HL-60/S4 treated with phorbol 12-myristate 13-acetate at 8.2 ng/mL for 4 days and 3 days (cell line): ENCODE results near the gene ICAM4.

Source experiments
- in situ Hi-C: fragments of 300-500 bp; cut with MboI; formaldehyde crosslinking; loops from 2 replicates; pipeline ENCODE4 v1.15.0; 2022; ENCODE audit warnings: low sequenced_read_pairs

The ICAM4 gene

GRCh38 chr19:10290357-10290875 lies 3.7 kb downstream of the ICAM4 start:
- in situ Hi-C loops = no loop called here

DNA sequence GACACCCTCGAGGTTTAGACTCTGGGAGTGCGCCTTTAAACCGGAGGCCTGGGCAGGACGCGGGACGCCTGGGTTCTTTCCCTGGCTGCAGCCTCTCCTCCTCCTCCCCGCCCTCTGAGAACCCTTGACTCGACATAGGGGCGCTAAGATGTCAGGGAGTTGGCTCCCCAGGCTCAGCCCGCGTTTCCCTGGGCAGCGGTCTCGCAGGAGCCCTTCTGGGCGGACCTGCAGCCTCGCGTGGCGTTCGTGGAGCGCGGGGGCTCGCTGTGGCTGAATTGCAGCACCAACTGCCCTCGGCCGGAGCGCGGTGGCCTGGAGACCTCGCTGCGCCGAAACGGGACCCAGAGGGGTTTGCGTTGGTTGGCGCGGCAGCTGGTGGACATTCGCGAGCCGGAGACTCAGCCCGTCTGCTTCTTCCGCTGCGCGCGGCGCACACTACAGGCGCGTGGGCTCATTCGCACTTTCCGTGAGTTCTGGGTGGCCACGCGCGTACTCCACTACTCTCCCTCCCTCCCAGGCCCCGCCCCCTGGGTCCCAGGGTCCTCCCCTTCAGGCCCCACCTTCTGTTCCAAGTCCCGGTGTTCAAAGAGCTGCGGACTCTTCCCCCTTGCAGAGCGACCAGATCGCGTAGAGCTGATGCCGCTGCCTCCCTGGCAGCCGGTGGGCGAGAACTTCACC lies 4.3 kb downstream of the ICAM4 start:
- in situ Hi-C loops = no loop called here

GRCh38 chr19:10291554-10292205 lies 4.9 kb downstream of the ICAM4 start:
- in situ Hi-C loops = no loop called here

DNA sequence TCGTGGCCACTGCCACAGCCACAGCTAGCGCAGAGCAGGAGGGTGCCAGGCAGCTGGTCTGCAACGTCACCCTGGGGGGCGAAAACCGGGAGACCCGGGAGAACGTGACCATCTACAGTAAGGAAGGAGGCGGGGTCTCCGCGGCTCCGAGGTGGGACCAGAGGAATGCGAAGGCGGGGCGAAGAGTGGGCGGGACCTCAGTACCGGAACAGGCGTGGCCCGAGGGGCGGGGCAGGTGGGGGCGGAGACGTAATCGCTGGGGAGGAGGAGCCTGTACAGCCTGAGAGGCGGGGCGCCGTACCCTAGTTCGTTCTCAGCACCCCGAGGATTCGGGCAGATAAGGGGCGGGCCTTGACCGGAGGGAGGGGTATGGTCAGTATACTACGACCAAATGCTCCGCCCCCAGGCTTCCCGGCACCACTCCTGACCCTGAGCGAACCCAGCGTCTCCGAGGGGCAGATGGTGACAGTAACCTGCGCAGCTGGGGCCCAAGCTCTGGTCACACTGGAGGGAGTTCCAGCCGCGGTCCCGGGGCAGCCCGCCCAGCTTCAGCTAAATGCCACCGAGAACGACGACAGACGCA lies 5.5 kb downstream of the ICAM4 start:
- in situ Hi-C loops = no loop called here

GRCh38 chr19:10292789-10293636 lies 6.3 kb downstream of the ICAM4 start:
- in situ Hi-C loops = no loop called here

DNA sequence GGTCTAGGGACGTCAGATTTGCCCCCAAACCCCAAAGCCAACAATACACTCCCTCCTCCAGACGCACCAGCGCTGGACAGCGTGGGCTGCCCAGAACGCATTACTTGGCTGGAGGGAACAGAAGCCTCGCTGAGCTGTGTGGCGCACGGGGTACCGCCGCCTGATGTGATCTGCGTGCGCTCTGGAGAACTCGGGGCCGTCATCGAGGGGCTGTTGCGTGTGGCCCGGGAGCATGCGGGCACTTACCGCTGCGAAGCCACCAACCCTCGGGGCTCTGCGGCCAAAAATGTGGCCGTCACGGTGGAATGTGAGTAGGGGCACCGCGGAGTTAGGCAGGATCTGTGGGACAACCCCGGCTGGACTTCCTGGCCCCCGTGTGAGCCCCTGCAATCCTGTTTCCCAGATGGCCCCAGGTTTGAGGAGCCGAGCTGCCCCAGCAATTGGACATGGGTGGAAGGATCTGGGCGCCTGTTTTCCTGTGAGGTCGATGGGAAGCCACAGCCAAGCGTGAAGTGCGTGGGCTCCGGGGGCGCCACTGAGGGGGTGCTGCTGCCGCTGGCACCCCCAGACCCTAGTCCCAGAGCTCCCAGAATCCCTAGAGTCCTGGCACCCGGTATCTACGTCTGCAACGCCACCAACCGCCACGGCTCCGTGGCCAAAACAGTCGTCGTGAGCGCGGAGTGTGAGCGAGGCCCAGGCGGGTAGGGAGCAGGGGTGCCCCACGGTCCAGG lies 7.0 kb downstream of the ICAM4 start:
- in situ Hi-C loops = no loop called here

GRCh38 chr19:10294368-10294697 lies 7.6 kb downstream of the ICAM4 start:
- in situ Hi-C loops = no loop called here

DNA sequence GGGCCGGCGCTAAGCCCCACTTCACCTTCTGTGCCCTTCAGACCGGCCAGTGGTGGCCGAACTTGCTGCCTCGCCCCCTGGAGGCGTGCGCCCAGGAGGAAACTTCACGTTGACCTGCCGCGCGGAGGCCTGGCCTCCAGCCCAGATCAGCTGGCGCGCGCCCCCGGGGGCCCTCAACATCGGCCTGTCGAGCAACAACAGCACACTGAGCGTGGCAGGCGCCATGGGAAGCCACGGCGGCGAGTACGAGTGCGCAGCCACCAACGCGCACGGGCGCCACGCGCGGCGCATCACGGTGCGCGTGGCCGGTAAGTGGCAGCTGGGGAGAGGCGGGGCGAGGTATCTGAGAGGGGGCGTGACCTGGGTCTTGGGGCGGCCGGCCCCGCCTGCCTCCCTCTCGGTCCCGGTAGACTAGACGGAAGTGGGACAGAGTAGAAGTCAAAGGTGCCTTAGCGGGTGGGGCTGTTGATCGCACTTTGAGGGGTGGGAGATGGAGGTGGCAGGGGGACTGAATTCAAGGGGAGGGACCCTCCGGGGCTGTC lies 8.6 kb downstream of the ICAM4 start:
- in situ Hi-C loops = no loop called here

DNA sequence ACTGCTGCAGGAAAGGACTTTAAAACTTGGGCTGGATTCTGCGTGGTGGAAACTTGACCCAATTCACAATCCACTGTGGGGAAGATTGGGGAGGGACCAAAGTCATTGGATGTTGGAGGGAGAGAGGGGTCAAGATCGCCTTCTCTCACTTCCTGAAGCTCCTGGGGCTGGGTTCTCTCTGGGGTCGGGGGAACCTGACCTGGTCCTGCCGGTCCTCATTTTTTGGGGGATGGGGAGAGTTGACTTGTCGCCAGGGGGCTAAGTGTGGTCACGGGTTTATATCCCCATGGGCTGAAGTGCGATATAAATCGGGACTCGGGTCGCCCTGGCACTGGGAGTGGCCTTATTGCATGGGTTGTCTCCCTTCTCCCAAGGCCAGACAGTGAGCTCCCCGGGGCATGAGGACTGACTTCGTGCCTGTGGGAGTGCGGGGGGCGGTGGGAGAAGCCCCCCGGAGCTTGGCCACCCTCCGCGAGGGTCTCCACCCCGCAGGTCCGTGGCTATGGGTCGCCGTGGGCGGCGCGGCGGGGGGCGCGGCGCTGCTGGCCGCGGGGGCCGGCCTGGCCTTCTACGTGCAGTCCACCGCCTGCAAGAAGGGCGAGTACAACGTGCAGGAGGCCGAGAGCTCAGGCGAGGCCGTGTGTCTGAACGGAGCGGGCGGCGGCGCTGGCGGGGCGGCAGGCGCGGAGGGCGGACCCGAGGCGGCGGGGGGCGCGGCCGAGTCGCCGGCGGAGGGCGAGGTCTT lies 9.3 kb downstream of the ICAM4 start:
- in situ Hi-C loops = no loop called here

DNA sequence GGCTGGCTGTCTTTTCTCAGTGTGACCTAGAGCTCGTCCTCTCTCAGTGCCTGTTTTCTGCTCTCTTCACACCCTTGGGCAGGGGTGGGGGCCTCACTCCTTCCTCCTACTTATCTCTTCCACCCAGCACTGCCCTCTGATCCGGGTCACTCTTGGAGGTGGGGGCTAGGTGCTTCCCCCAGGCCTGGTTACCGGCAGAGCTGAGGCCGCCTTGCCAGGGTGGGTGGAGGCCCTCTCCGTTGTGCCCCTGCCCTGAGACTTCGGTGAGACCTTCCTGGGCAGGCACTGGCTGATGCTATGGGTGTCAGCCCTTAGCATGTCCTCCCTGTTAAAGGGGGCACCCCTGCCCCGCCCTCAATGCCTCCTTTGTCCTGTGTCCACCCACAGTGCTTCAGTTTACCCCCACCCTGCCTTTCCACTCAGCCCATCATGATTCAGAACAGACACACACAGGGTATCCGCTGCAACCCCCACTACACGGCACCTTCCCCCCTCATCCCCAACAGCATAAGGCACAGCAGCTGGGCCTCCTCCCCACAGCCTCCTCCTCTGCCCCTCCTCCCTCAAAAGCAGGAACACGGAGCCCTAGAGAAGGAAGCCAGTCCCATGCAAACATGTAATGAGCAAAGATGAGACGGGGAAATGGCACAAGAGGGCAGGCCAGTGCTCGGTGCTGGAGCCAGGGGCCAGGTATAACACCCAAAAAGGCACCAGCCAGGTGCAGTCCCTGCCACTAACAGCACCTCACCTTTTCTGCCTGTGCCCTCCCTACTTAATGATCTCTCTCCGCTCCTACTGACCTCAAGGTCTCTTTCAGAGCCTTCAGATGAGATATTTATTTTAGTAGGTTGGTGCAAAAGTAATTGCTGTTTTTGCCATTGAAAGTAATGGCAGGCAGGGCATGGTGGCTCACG lies 13.0 kb downstream of the ICAM4 start:
- in situ Hi-C loops = no loop called here

DNA sequence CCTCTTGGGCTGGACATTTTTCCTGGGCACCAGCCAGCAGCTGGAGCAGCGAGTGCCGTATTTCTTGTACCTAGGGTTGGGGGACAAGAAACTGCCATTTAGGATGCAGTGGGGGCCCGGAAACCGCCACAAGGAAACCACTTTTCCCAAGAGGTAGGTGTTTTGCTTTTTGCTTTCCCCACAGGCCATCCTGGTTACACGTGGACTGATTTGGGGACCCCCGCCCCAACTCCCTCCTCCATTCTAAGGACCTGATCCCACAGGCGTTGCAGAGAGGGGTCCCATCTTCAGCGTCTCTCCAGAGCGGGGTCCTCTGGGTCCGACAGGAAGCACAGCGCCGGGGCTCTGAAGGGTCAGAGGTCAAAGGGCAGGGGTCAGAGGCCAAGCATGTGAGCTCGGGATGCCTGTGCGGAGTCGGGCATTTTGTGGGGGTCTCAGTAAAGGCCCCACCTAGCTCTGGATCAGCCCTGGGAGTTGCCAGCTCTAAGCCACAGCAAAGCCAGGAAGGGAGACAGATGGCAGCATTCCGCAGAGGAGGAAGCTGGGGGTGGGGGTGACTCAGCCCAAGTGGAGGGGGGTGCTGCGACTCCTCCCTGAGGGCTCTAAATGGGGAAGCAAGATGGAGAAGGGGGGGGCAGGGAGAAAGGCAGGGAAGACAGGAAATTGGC lies 18.5 kb downstream of the ICAM4 start:
- in situ Hi-C loops = no loop called here

DNA sequence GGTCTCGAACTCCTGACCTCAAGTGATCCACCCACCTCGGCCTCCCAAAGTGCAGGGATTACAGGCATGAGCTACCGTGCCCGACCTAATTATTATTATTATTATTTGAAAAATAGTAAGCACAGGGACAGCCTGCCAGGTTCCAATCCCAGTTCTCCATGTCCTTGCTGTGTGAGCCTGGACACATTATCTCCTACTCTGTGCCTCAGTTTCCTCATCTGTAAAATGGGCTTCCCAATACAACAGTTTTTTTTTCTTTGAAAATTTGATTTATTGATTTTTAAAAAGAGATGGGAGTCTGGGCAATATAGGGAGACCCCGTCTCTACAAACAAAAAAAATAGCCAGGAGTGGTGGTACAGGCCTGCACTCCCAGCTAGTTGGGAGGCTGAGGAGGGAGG lies 19.6 kb downstream of the ICAM4 start:
- in situ Hi-C loops = no loop called here

GRCh38 chr19:10309423-10309822 lies 22.7 kb downstream of the ICAM4 start, which contains the start of gene ZGLP1:
Gene ZGLP1, minus strand, starts transcription at chr19:10309815.
- in situ Hi-C loops = no loop called here

DNA sequence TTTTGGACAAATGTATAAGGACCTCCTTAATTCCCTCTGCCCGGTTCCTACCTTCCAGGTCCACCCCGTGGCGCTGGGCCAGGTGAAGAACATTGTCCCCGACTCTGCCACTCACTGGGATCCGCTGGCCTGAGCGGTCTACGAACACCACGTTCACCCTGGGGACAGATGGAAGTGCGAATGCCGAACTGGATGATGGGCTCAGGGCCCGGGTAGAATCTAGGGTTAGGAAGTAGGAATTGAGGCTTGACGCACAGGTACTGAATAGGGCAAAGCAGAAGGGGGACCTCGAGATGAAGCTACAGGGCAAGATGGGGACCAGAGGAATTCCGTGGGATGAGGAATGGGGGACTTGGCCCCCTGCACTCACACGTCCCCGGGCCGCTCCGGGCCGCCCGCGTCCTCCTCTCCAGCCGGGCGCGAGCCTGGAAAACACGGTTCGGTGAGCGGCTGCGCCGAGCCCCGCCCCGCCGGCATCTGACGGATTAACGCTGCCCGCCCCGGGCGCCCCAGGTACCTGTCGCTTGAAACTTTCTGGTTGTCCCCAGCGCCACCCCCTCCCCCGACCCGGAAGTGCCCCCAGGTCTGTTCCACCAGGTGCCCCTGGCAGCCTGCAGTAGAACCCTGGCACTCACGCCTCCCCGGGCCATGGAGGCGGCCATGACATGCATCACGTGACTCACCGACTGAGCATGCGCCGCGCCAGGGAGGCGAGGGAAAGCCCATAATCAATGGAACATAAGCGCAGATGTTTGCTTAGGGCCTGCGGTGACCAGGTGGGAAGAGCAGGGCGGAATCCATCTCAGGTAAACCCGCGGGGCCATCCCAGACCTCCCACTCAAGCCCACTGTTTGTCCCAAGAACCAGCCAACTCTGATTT lies 28.8 kb downstream of the ICAM4 start, which contains the start of gene FDX2:
Gene FDX2 (minus strand): TSS at position 681 of the 880 bp plus-strand sequence. CDS start 19 bp downstream, at position 662.
- in situ Hi-C loops = no loop called here

- in situ Hi-C loops = no loop called here
Observed at GRCh38 chr19:10316229-10317044, 29.7 kb downstream of the ICAM4 start.
